Esophagus muscularis mucosa (tissue), 4 donors: ENCODE results near the gene MSI2.

Source experiments
- EP300 ChIP-seq: sonication (generic); formaldehyde crosslinking; IDR thresholded peaks from one replicate; pipeline ENCODE4 v1.6.1; 2017; ENCODE audit warnings: antibody characterized with exemption
- POLR2A ChIP-seq: fragments of 450-650 bp; IDR thresholded peaks from one replicate; pipeline ENCODE4 v1.6.1; 2017; ENCODE audit warnings: antibody characterized with exemption, moderate library complexity, mild to moderate bottlenecking, low read depth
- TF ChIP-seq, protein P1 (sequence below), 3 experiments: fragments of 200-600 bp in 2 of 3; fragments of 450-650 bp in 1 of 3; sonication (generic) in 2 of 3; IDR thresholded peaks; one replicate each; pipeline ENCODE4 v1.5.1; 2017 to 2019; ENCODE audit warnings: antibody characterized with exemption in 3 of 3, mild to moderate bottlenecking in 2 of 3, moderate library complexity in 1 of 3

GRCh38 chr17:57603978-57604377, 347.7 kb downstream of the MSI2 start:
- TF ChIP-seq EP300 = no peak
- TF ChIP-seq POLR2A = no peak
- TF ChIP-seq, protein P1, sequence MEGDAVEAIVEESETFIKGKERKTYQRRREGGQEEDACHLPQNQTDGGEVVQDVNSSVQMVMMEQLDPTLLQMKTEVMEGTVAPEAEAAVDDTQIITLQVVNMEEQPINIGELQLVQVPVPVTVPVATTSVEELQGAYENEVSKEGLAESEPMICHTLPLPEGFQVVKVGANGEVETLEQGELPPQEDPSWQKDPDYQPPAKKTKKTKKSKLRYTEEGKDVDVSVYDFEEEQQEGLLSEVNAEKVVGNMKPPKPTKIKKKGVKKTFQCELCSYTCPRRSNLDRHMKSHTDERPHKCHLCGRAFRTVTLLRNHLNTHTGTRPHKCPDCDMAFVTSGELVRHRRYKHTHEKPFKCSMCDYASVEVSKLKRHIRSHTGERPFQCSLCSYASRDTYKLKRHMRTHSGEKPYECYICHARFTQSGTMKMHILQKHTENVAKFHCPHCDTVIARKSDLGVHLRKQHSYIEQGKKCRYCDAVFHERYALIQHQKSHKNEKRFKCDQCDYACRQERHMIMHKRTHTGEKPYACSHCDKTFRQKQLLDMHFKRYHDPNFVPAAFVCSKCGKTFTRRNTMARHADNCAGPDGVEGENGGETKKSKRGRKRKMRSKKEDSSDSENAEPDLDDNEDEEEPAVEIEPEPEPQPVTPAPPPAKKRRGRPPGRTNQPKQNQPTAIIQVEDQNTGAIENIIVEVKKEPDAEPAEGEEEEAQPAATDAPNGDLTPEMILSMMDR (IDR thresholded peaks at IDR 0.05) = no peak
